OCI-LY7 (cell line): ENCODE results near the gene DDX5. TPM values are rescaled to one million over a fixed set of nuclear protein-coding genes. Genes with fewer than 3 reads are reported as not detected.

Experiments used
- BruUV-seq: library from RNA; stranded (reverse); fragments of 400-500 nt; replicated peaks from 2 replicates; lab custom pipeline; 2021; lab: Mats Ljungman, UMichigan
- CTCF ChIA-PET: fragments of 300-600 bp; sonication (Branson Sonifier 250); formaldehyde crosslinking; loops from one replicate; lab custom pipeline; 2022; ENCODE audit warnings: antibody characterized with exemption; ENCODE audit not compliant: unreplicated experiment; lab: Charles Lee
- POLR2A ChIA-PET: fragments of 300-600 bp; sonication (Branson Sonifier 250); formaldehyde crosslinking; loops from one replicate; lab custom pipeline; 2022; ENCODE audit warnings: antibody characterized with exemption; lab: Charles Lee
- DNase-seq: peaks from one replicate; pipeline ENCODE4 v3.0.0-alpha.2; 2015; ENCODE audit warnings: low spot score
- H2AFZ ChIP-seq: fragments of 200-600 bp; sonication (generic), shearing (Covaris generic); 2 replicates; pipeline ENCODE4 v1.6.1; 2014; ENCODE audit warnings: mild to moderate bottlenecking, antibody characterized with exemption, low read length, moderate library complexity
- H3K27ac ChIP-seq: fragments of 200-600 bp; sonication (generic); 2 replicates; pipeline ENCODE4 v1.5.1; 2014; ENCODE audit warnings: mixed run types, low read depth, mild to moderate bottlenecking, moderate library complexity, low read length, inconsistent platforms; ENCODE audit not compliant: poor library complexity, severe bottlenecking
- H3K36me3 ChIP-seq: fragments of 200-600 bp; sonication (generic); 2 replicates; pipeline ENCODE4 v1.6.1; 2014; ENCODE audit warnings: mild to moderate bottlenecking, antibody characterized with exemption, low read length, moderate library complexity, mixed read lengths; ENCODE audit not compliant: insufficient read depth
- H3K4me1 ChIP-seq: fragments of 200-600 bp; sonication (generic); 2 replicates; pipeline ENCODE4 v1.5.1; 2014; ENCODE audit warnings: mild to moderate bottlenecking, low read length; ENCODE audit not compliant: insufficient read depth, poor library complexity, severe bottlenecking
- H3K4me2 ChIP-seq: fragments of 200-600 bp; sonication (generic); 2 replicates; pipeline ENCODE4 v1.6.1; 2014; ENCODE audit warnings: mild to moderate bottlenecking, low read length
- H3K4me3 ChIP-seq: fragments of 200-600 bp; sonication (generic); 2 replicates; pipeline ENCODE4 v1.5.1; 2014; ENCODE audit warnings: mild to moderate bottlenecking, low read depth, low read length; ENCODE audit not compliant: poor library complexity, severe bottlenecking
- H3K79me2 ChIP-seq: fragments of 200-600 bp; sonication (generic); 2 replicates; pipeline ENCODE4 v1.6.1; 2016; ENCODE audit warnings: low read depth, mild to moderate bottlenecking, low read length, moderate library complexity, mixed read lengths; ENCODE audit not compliant: insufficient read depth
- H3K9me2 ChIP-seq: fragments of 200-600 bp; sonication (generic); 2 replicates; pipeline ENCODE4 v1.6.1; 2016; ENCODE audit warnings: mild to moderate bottlenecking, low read length, mixed read lengths; ENCODE audit not compliant: insufficient read depth
- H3K9me3 ChIP-seq: fragments of 200-600 bp; sonication (generic); 2 replicates; pipeline ENCODE4 v1.6.1; 2014; ENCODE audit warnings: mild to moderate bottlenecking, mixed run types, low read length, mixed read lengths
- H4K20me1 ChIP-seq: fragments of 200-600 bp; sonication (generic); 2 replicates; pipeline ENCODE4 v1.6.1; 2014; ENCODE audit warnings: mild to moderate bottlenecking, antibody characterized with exemption, low read length, moderate library complexity, mixed read lengths; ENCODE audit not compliant: insufficient read depth
- CTCF ChIP-seq: fragments of 200-600 bp; sonication (generic); conservative IDR thresholded peaks from 2 replicates; pipeline ENCODE4 v1.5.1; 2014; ENCODE audit warnings: mild to moderate bottlenecking, antibody characterized with exemption, low read length, moderate library complexity, mixed read lengths
- EZH2phosphoT487 ChIP-seq: fragments of 200-600 bp; sonication (generic); IDR thresholded peaks from 2 replicates; pipeline ENCODE4 v1.6.1; 2018; ENCODE audit warnings: low read depth, borderline replicate concordance, mild to moderate bottlenecking, mixed run types, antibody characterized with exemption, low read length, moderate library complexity, mixed read lengths
- intact Hi-C: fragments of 100-400 bp; cut with micrococcal nuclease; formaldehyde crosslinking; loops from one replicate; pipeline ENCODE4 v1.10.0; 2022; ENCODE audit not compliant: unreplicated experiment
- total RNA-seq, 2 experiments: library from RNA; depleted of rRNA in 1 of 2; stranded (reverse); fragments of >200 nt in 1 of 2; shearing (Covaris generic) in 1 of 2; gene quantifications; 2 replicates each; pipeline ENCODE4 v1.2.3, GENCODE V29; 2014 to 2022

DDX5 gene
- total RNA-seq, 2 experiments from 2014 or later: 362 to 815 TPM

- Histone ChIP-seq H3K36me3 (peaks cover 54% of the 10 kb centered on the region), H3K79me2 (no peaks in the 10 kb centered on the region), H3K4me1 (no peaks in the 10 kb centered on the region), H3K4me3 (no peak overlapping the region), H3K27ac (no peak overlapping the region), H3K9me2 (no peaks in the 10 kb centered on the region), H2AFZ (no peak overlapping the region), H3K9me3 (no peaks in the 10 kb centered on the region), H3K4me2 (no peak overlapping the region), H4K20me1 (no peaks in the 10 kb centered on the region)
- POLR2A ChIA-PET: no interaction called here
- TF ChIP-seq CTCF: no peak
- TF ChIP-seq EZH2phosphoT487: no peak
- intact Hi-C loops: no loop called here
- BruUV-seq: no TSS peak
- DNase-seq: no peak
- CTCF ChIA-PET: no interaction called here
Measured at GRCh38 chr17:64546716-64547115, 40.6 kb upstream of the DDX5 start.

GRCh38 chr17:64544742-64545141 is 38.7 kb upstream of the DDX5 start:
- BruUV-seq: no TSS peak
- H3K27ac ChIP-seq: no peak overlapping the region
- H2AFZ ChIP-seq: no peak overlapping the region
- no peak overlapping the region for H3K4me2 ChIP-seq
- no peaks in the 10 kb centered on the region for H3K79me2 ChIP-seq
- intact Hi-C loops: no loop called here
- H3K4me3 ChIP-seq: no peak overlapping the region
- H3K4me1 ChIP-seq: no peaks in the 10 kb centered on the region
- ChIA-PET CTCF (no interaction called here), POLR2A (interaction anchor here (0.7 to 1.1 kb wide), 2 partner anchors 52 to 120 kb away, joined by 3 read pairs; no protein-coding TSS in a partner anchor)
- no peaks in the 10 kb centered on the region for H3K9me3 ChIP-seq
- DNase-seq: no peak
- H3K9me2 ChIP-seq: no peaks in the 10 kb centered on the region
- H3K36me3 ChIP-seq: peaks cover 56% of the 10 kb centered on the region
- TF ChIP-seq CTCF: no peak
- no peak for TF ChIP-seq EZH2phosphoT487
- no peaks in the 10 kb centered on the region for H4K20me1 ChIP-seq

GRCh38 chr17:64540118-64540776 is 34.2 kb upstream of the DDX5 start:
- intact Hi-C loops: no loop called here
- no TSS peak for BruUV-seq

More at GRCh38 chr17:64540118-64540776, 34.2 kb upstream of the DDX5 start:
- no peak for DNase-seq
- H3K4me3 ChIP-seq: no peak overlapping the region
- no peaks in the 10 kb centered on the region for H4K20me1 ChIP-seq
- TF ChIP-seq CTCF (no peak), EZH2phosphoT487 (no peak)
- no peaks in the 10 kb centered on the region for H3K9me2 ChIP-seq
- H3K79me2 ChIP-seq: no peaks in the 10 kb centered on the region
- H3K4me2 ChIP-seq: no peak overlapping the region
- no peak overlapping the region for H3K27ac ChIP-seq
- no peak overlapping the region for H2AFZ ChIP-seq
- H3K36me3 ChIP-seq: peaks cover 83% of the 10 kb centered on the region
- ChIA-PET CTCF (no interaction called here), POLR2A (interaction anchor here (0.8 kb wide), 1 partner anchor 35 kb away, joined by 3 read pairs; no protein-coding TSS in a partner anchor)
- no peaks in the 10 kb centered on the region for H3K4me1 ChIP-seq
- H3K9me3 ChIP-seq: no peaks in the 10 kb centered on the region
